Measurements from ENCODE around the gene ABCC5. TPM values are rescaled to one million over a fixed set of nuclear protein-coding genes. Genes with fewer than 3 reads are reported as not detected.
"Not testable (repeated sequence)": the region's sequence is repeated elsewhere in the genome, so short reads cannot be mapped to it uniquely, and the experiment has no call there.

ABCC5 gene
- total and polyA plus RNA-seq, 4 donors, result 13.0 to 49.6 (median 26.4) TPM

DNA sequence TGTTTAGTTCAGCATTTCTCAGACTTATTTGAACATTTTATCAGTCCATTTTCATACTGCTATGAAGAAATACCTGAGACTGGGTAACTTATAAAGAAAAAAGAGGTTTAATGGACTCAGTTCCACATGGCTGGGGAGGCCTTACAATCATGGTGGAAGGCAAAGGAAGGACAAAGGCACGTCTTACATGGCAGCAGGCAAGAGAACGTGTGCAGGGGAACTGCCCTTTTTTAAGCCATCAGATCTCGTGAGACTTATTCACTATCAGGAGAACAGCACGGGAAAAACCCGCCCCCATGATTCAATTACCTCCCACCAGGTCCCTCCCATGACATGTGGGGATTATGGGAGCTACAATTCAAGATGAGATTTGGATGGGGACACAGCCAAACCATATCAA lies 7.6 kb upstream of the ABCC5 start:
- H3K4me1 ChIP-seq (ENCODE audit: control insufficient read depth in 1 of 2, insufficient read depth in 2 of 2, low read length in 2 of 2); ATAC-seq (ENCODE audit: low FRiP score); H3K4me3 ChIP-seq (ENCODE audit: low read length in 2 of 2); intact Hi-C loops (cut with DNase I); DNase-seq; H3K36me3 ChIP-seq (ENCODE audit: control insufficient read depth in 1 of 2, insufficient read depth in 2 of 2, low read length in 1 of 2); H3K27me3 ChIP-seq (ENCODE audit: control insufficient read depth in 1 of 2, insufficient read depth in 2 of 2, low read length in 1 of 2); H3K27ac ChIP-seq (ENCODE audit: low read depth in 1 of 2, low read length in 2 of 2); H3K9me3 ChIP-seq (ENCODE audit: control insufficient read depth, low read length): not testable (repeated sequence)
- WGBS, 2 donors, result 44 to 52% methylated on average over 5 of the region's 5 CpGs

DNA sequence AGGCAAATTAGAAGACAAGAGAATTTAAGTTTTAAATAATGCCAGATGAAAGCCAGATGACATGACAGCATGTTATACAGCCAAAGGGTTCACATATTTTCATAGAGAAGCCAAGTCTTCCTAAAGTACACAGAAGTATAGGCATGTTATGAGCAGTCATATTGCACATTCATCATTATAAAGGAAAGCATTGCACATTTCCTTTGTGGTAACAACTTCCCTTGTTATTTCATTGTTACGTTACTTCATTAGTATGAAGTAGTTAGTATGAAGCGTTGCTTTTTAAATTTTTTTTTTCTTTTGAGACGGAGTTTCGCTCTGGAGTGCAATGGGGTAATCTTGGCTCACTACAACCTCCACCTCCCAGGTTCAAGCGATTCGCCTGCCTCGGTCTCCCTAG lies 4.6 kb upstream of the ABCC5 start:
- Histone ChIP-seq H3K4me1 (ENCODE audit: control insufficient read depth in 1 of 2, insufficient read depth in 2 of 2, low read length in 2 of 2) (no peaks in the 10 kb centered on the region), H3K36me3 (ENCODE audit: control insufficient read depth in 1 of 2, insufficient read depth in 2 of 2, low read length in 1 of 2) (no peaks in the 10 kb centered on the region), H3K4me3 (ENCODE audit: low read length in 2 of 2) (no peak overlapping the region), H3K27ac (ENCODE audit: low read depth in 1 of 2, low read length in 2 of 2) (no peak overlapping the region), H3K9me3 (ENCODE audit: control insufficient read depth, low read length) (no peaks in the 10 kb centered on the region), H3K27me3 (ENCODE audit: control insufficient read depth in 1 of 2, insufficient read depth in 2 of 2, low read length in 1 of 2) (no peaks in the 10 kb centered on the region)
- intact Hi-C loops (cut with DNase I), result no loop called here
- ATAC-seq (ENCODE audit: low FRiP score), result no peak
- no peak for DNase-seq
- 71 to 83% methylated on average over 7 of the region's 7 CpGs for WGBS, 2 donors

DNA sequence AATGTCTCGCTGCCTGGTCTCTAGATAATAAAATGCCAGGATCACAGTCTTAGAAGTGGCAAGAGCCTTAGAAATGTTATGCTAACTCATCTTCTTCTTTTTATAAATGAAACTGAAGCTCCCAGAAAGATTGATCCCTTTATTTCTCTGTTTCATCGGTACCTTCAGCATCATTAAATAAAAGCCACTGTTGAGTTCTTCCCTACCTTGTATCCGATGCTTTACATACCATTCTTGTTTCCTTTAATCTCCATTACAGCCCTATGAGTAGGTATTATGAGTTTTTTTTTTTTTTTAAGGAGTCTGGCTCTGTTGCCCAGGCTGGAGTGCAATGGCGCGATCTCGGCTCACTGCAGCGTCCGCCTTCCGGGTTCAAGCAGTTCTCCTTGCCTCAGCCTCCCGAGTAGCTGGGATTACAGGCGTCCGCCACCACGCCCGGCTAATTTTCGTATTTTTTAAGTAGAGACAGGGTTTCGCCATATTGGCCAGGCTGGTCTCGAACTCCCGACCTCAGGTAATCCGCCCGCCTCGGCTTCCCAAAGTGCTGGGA lies 815 bp upstream of the ABCC5 start:
- Histone ChIP-seq H3K36me3 (ENCODE audit: control insufficient read depth in 1 of 2, insufficient read depth in 2 of 2, low read length in 1 of 2) (no peaks in the 10 kb centered on the region), H3K4me3 (ENCODE audit: low read length in 2 of 2) (peak overlapping the region; percentile 49 to 85), H3K27ac (ENCODE audit: low read depth in 1 of 2, low read length in 2 of 2) (no peak overlapping the region), H3K9me3 (ENCODE audit: control insufficient read depth, low read length) (no peaks in the 10 kb centered on the region), H3K4me1 (ENCODE audit: control insufficient read depth in 1 of 2, insufficient read depth in 2 of 2, low read length in 2 of 2) (no peaks in the 10 kb centered on the region), H3K27me3 (ENCODE audit: control insufficient read depth in 1 of 2, insufficient read depth in 2 of 2, low read length in 1 of 2) (no peaks in the 10 kb centered on the region)
- 90 to 91% methylated on average over 21 of the region's 21 CpGs for WGBS, 2 donors
- ATAC-seq (ENCODE audit: low FRiP score) (no peak), DNase-seq (no peak)
- intact Hi-C loops (cut with DNase I), result loop anchor here (10.0 kb wide), 2 partner anchors 116 to 134 kb away; partner anchors contain the start of genes EIF2B5 (in 1 of the 2) and PARL (in 1 of the 2)

DNA sequence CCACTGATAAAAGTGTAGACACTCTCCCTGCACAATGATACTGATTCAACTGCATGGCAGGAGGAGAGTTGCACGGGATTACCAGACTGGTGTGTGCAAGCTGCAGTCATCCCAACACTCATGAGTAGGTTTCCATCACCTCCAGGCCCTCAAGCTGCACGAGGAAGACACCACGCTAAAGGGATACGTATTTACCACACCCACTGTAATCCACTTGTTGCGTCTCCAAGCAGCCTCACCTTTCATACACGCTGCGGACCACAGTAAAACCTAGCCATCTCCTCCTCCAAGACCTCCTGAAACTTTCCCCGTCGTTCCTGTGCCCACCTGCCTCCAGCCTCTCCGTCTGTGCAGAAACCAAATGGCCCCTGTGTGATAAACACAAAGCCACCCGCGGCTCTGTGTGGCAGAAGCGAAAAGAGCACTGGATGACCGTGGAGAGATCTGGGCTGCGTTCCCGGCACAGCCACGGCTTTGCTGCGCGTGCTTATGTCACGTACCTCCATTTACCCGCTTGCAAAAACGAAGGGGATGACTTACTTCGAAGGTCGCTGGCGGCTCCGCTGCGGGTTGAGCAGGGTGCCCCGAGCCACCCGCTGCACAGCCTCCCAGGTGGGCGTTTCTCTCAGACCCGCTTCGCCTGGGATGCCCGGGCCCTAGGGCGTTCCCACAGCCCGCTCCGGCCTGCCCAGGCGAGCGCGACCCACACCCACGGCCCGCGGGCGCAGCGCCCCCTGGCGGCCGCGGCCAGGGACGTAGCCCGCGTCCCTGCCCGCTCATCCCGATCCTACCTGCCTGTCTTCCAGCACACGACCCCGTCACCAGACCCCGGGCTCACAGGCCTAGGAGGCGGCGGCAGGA lies 643 bp downstream of the ABCC5 start:
- H3K27ac ChIP-seq (ENCODE audit: low read depth in 1 of 2, low read length in 2 of 2), result no peak overlapping the region
- H3K36me3 ChIP-seq (ENCODE audit: control insufficient read depth in 1 of 2, insufficient read depth in 2 of 2, low read length in 1 of 2), result peaks cover 2 to 4% of the 10 kb centered on the region in 2 donors
- ATAC-seq (ENCODE audit: low FRiP score) (peak; percentile 97), DNase-seq (peak; percentile 74 to 89)
- no peaks in the 10 kb centered on the region for H3K27me3 ChIP-seq (ENCODE audit: control insufficient read depth in 1 of 2, insufficient read depth in 2 of 2, low read length in 1 of 2)
- intact Hi-C loops (cut with DNase I), result loop anchor here (1.0 to 10.0 kb wide), 3 partner anchors 118 to 132 kb away; partner anchors contain the start of genes EIF2B5 (in 1 of the 2) and PARL (in 1 of the 2)
- no peaks in the 10 kb centered on the region for H3K4me1 ChIP-seq (ENCODE audit: control insufficient read depth in 1 of 2, insufficient read depth in 2 of 2, low read length in 2 of 2)
- WGBS, 2 donors, result 5 to 10% methylated on average over 56 to 57 of the region's 57 CpGs
- peak overlapping the region; percentile 52 to 85 for H3K4me3 ChIP-seq (ENCODE audit: low read length in 2 of 2)
- H3K9me3 ChIP-seq (ENCODE audit: control insufficient read depth, low read length), result no peaks in the 10 kb centered on the region

DNA sequence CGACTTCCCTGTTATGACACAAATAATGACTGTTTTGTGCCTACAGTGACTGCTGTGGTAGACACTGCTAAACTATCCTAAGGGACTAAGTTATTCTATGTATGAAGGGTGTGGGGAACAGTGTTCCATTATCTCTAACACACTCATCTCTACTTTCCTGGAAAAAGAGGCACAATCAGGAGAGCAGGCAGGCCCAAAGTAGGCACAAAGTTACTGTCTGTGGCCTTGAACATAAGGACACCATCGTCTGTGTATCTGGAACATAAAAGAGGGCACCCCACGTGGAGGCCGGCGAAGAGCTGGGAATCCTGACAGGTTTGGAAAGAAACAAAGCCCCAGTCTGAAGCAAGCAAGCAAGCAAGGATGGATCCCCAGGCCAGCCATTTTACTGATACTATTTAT lies 1.5 kb downstream of the ABCC5 start:
- Histone ChIP-seq H3K4me3 (ENCODE audit: low read length in 2 of 2) (no peak overlapping the region), H3K36me3 (ENCODE audit: control insufficient read depth in 1 of 2, insufficient read depth in 2 of 2, low read length in 1 of 2) (peaks cover 2 to 4% of the 10 kb centered on the region in 2 donors), H3K27ac (ENCODE audit: low read depth in 1 of 2, low read length in 2 of 2) (no peak overlapping the region), H3K9me3 (ENCODE audit: control insufficient read depth, low read length) (no peaks in the 10 kb centered on the region), H3K27me3 (ENCODE audit: control insufficient read depth in 1 of 2, insufficient read depth in 2 of 2, low read length in 1 of 2) (no peaks in the 10 kb centered on the region), H3K4me1 (ENCODE audit: control insufficient read depth in 1 of 2, insufficient read depth in 2 of 2, low read length in 2 of 2) (no peaks in the 10 kb centered on the region)
- no peak for DNase-seq
- 90 to 91% methylated on average over 5 of the region's 5 CpGs for WGBS, 2 donors
- intact Hi-C loops (cut with DNase I), result loop anchor here (10.0 kb wide), 2 partner anchors 119 to 131 kb away; partner anchors contain the start of genes EIF2B5 (in 1 of the 2) and PARL (in 1 of the 2)
- no peak for ATAC-seq (ENCODE audit: low FRiP score)

DNA sequence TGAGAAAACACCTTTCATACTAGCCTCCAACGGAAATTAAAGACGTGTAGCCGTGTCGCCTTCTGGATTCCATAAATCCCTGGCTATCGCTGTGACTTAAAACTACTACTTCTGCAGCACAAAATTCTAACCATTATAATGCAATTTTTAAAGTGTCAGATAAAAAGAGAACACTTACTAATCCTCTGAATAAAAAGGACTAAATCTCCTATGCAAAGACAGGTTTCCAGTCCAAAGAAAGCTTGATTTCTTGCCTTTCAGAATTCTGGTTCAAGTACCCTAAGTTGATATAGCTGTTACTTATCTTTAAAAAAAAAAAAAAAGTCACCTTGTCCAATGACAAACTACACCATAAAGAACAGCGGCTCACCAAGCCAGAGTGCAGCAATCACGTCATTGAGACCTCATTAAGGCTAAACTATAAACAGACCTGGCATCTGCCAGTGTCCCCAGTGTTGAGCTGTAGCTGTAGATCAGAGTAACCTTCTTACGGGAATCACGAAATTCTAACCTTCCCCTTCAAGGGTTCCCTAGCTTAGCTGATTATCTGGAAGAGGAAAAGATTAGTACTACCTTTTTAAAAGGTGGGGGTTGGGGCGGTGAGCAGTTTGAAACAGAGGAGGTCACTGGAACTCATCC lies 2.2 kb downstream of the ABCC5 start:
- H3K4me3 ChIP-seq (ENCODE audit: low read length in 2 of 2), result no peak overlapping the region
- DNase-seq (no peak), ATAC-seq (ENCODE audit: low FRiP score) (no peak)
- H3K27me3 ChIP-seq (ENCODE audit: control insufficient read depth in 1 of 2, insufficient read depth in 2 of 2, low read length in 1 of 2), result no peaks in the 10 kb centered on the region
- no peaks in the 10 kb centered on the region for H3K9me3 ChIP-seq (ENCODE audit: control insufficient read depth, low read length)
- intact Hi-C loops (cut with DNase I), result loop anchor here (10.0 kb wide), 2 partner anchors 119 to 131 kb away; partner anchors contain the start of genes EIF2B5 (in 1 of the 2) and PARL (in 1 of the 2)
- no peaks in the 10 kb centered on the region for H3K4me1 ChIP-seq (ENCODE audit: control insufficient read depth in 1 of 2, insufficient read depth in 2 of 2, low read length in 2 of 2)
- 85 to 91% methylated on average over 10 of the region's 10 CpGs for WGBS, 2 donors
- peaks cover 2 to 4% of the 10 kb centered on the region in 2 donors for H3K36me3 ChIP-seq (ENCODE audit: control insufficient read depth in 1 of 2, insufficient read depth in 2 of 2, low read length in 1 of 2)
- H3K27ac ChIP-seq (ENCODE audit: low read depth in 1 of 2, low read length in 2 of 2), result no peak overlapping the region

DNA sequence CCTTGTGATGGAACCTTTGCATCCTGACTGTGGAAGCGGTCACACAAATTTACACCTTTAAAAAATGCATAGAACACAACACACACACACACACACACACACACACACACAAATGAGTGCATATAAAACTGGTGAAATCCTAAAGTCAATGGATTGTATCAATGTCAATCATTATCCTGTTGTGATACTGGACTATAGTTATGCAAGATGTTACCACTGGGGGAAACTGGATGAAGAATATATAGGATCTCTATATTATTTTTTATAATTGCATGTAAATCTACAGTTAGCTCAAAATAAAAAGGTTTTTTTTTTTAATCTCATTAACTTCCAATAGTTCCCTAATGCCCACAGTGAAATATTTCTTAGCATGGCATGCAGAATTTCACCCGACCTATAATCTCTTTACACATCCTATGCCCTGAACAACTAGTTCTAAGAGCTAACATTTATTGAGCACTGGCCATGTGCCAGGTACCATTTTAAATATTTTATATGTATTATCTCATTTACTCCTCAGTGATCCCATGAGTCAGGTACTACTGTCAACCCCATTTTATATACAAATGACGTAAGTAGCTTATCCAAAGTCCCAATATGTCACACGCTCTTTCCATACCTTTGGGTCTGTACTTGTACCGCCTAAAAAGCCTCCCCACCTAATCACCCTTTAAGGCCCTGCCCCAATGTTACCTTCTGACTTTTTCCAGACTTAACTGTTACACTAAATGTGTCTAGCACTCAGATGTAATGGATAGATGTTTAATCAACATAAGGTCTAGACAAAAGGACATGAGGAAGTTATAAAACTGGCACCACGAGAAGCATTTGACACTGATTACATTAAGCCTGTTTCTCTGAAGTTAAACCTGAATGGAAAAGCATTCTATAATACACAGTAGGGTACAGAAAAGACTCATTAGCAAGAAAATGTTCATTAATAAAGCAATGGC lies 5.5 kb downstream of the ABCC5 start:
- 89 to 96% methylated on average over 6 of the region's 6 CpGs for WGBS, 2 donors
- Histone ChIP-seq H3K27me3 (ENCODE audit: control insufficient read depth in 1 of 2, insufficient read depth in 2 of 2, low read length in 1 of 2) (no peaks in the 10 kb centered on the region), H3K4me3 (ENCODE audit: low read length in 2 of 2) (no peak overlapping the region), H3K4me1 (ENCODE audit: control insufficient read depth in 1 of 2, insufficient read depth in 2 of 2, low read length in 2 of 2) (no peaks in the 10 kb centered on the region), H3K27ac (ENCODE audit: low read depth in 1 of 2, low read length in 2 of 2) (no peak overlapping the region), H3K36me3 (ENCODE audit: control insufficient read depth in 1 of 2, insufficient read depth in 2 of 2, low read length in 1 of 2) (peaks cover 2 to 4% of the 10 kb centered on the region in 2 donors), H3K9me3 (ENCODE audit: control insufficient read depth, low read length) (no peaks in the 10 kb centered on the region)
- DNase-seq (no peak), ATAC-seq (ENCODE audit: low FRiP score) (no peak)
- intact Hi-C loops (cut with DNase I), result loop anchor here (10.0 kb wide), 2 partner anchors 123 to 127 kb away; partner anchors contain the start of genes EIF2B5 (in 1 of the 2) and PARL (in 1 of the 2)
